Lower leg skin (tissue), 4 donors: ENCODE measurements around the gene TMEM243. TPM values are rescaled to one million over a fixed set of nuclear protein-coding genes. Genes with fewer than 3 reads are reported as not detected.
A peak's percentile ranks its signal among the peaks of the same experiment; 100 is the strongest.
"Not testable (repeated sequence)": the region's sequence is repeated elsewhere in the genome, so short reads cannot be mapped to it uniquely, and the experiment has no call there.

Experiments
- DNase-seq, 2 donors: peaks; one replicate each; pipeline ENCODE4 v3.0.0-alpha.2; 2019; ENCODE audit warnings: low spot score in 2 of 2
- H3K4me3 ChIP-seq: fragments of 200-600 bp; sonication (generic); 2 replicates; pipeline ENCODE4 v1.5.1; 2017; ENCODE audit warnings: mild to moderate bottlenecking, low read depth; ENCODE audit not compliant: poor library complexity, severe bottlenecking
- POLR2A ChIP-seq, 2 donors: fragments of 450-650 bp; IDR thresholded peaks; one replicate each; pipeline ENCODE4 v1.6.1; 2016 to 2017; ENCODE audit warnings: antibody characterized with exemption in 2 of 2, mild to moderate bottlenecking in 1 of 2, moderate library complexity in 1 of 2
- WGBS, 2 donors: methylation state at CpG; one replicate each; pipeline ENCODE4 v1.1.5; 2018; 5-methylcytosine and 5-hydroxymethylcytosine counted together
- intact Hi-C: fragments of 100-400 bp; cut with DNase I; formaldehyde crosslinking; loops from one replicate; pipeline ENCODE4 v1.15.0; 2023; ENCODE audit warnings: low total_unique reads
- total RNA-seq, 4 donors: library from RNA; depleted of rRNA; stranded (reverse); fragments of >200 nt; gene quantifications; one replicate each; pipeline ENCODE4 v1.1.0, GENCODE V29; 2016
- TF ChIP-seq, protein P1 (sequence below), 3 donors: fragments of 450-650 bp; IDR thresholded peaks; one replicate each; pipeline ENCODE4 v1.5.1; 2016; ENCODE audit warnings: antibody characterized with exemption in 3 of 3, mild to moderate bottlenecking in 3 of 3, moderate library complexity in 2 of 3

The TMEM243 gene, protein sequence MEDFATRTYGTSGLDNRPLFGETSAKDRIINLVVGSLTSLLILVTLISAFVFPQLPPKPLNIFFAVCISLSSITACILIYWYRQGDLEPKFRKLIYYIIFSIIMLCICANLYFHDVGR
- 10 to 100 TPM; 29.4 to 60.6 (median 38.0) TPM for total RNA-seq

DNA sequence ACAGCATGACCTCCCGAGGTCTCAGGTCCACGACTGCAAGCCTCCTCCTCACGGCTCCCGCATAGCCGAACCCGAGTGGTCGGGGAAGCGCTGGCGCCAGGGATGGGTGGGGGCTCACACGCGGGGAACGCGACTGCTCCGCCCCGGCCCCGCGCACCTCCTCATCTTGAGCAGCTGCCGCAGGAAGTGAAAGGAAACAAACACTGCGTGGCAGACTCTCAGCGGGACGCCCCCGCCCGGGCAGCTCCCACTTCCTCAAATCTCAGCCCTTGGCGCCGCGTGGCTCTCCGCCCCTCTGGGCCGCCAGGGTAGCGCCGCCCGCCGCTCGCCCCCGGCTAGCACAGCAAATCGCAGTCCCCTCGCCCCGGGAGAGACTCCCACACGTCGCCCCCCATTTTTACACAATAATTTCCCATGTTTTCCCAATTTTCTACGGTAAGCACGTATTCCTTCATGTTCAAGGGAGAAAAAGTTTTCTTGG, at the start of gene TMEM243:
TMEM243 (minus strand) TSS at position 188 of the 481 bp plus-strand sequence. CDS start 229 bp downstream, outside the sequence.
- peak in 1 of 2 donors; percentile 38 for TF ChIP-seq POLR2A (IDR thresholded peaks at IDR 0.05)
- TF ChIP-seq, protein P1, sequence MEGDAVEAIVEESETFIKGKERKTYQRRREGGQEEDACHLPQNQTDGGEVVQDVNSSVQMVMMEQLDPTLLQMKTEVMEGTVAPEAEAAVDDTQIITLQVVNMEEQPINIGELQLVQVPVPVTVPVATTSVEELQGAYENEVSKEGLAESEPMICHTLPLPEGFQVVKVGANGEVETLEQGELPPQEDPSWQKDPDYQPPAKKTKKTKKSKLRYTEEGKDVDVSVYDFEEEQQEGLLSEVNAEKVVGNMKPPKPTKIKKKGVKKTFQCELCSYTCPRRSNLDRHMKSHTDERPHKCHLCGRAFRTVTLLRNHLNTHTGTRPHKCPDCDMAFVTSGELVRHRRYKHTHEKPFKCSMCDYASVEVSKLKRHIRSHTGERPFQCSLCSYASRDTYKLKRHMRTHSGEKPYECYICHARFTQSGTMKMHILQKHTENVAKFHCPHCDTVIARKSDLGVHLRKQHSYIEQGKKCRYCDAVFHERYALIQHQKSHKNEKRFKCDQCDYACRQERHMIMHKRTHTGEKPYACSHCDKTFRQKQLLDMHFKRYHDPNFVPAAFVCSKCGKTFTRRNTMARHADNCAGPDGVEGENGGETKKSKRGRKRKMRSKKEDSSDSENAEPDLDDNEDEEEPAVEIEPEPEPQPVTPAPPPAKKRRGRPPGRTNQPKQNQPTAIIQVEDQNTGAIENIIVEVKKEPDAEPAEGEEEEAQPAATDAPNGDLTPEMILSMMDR (IDR thresholded peaks at IDR 0.05) = no peak
- intact Hi-C loops = no loop called here
- peak within 1 kb of the TSS; percentile 63 for H3K4me3 ChIP-seq
- peak; percentile 78 to 96 for DNase-seq
- WGBS, 2 donors = 0 to 1% methylated on average over 32 to 40 of the region's 41 CpGs

DNA sequence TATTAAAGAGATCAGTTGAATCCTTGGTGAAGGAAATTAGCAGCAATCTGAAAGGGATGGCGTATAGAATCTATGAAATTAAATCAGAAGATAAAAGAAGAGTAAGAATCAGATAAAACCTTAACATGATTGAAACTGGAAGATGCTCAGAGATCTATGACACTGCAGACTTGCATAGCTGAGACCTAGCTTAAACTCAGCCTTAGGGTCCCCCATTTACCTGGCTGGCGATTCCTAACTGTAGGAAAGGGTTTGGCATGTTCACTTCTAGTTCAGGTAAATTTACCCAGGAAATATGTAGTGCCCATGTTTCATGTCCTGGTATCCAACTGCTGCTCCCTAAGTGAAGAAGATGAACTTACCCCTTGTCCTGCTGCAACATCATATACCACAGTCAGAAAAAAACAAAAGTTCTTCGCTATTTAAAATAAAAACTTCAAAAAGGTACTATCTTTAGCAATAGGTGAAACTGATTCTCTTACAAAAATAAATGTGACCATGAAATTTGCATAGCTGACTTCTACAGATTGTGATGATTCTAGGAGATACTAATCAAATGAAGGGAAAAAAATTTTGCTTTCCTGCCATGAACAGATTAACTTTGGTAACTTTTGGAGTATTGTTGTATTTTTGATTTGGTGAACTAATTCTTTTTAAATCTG, 47.8 kb upstream of the TMEM243 start:
- H3K4me3 ChIP-seq = no peak overlapping the region
- TF ChIP-seq POLR2A (IDR thresholded peaks at IDR 0.05) = no peak
- TF ChIP-seq, protein P1 (IDR thresholded peaks at IDR 0.05) = no peak
- DNase-seq = no peak
- 78 to 85% methylated on average over 3 of the region's 3 CpGs for WGBS, 2 donors
- intact Hi-C loops = no loop called here

DNA sequence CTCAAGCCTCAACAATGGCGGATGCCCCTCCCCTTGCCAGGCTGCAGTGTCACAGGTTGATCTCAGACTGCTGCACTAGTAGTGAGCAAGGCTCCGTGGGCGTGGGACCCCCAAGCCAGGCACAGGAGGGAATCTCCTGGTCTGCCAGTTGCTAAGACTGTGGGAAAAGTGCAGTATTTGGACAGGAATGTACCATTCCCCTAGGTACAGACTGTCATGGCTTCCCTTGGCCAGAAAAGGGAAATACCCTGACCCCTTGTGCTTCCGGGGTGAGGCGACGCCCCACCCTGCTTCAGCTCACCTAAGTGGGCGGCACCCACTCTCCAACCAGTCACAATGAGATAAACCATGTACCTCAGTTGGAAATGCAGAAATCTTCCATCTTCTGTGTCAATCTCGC, 44.0 kb upstream of the TMEM243 start:
- intact Hi-C loops = no loop called here
- TF ChIP-seq, protein P1 (IDR thresholded peaks at IDR 0.05) = no peak
- DNase-seq = no peak
- 88 to 98% methylated on average over 8 of the region's 8 CpGs for WGBS, 2 donors
- H3K4me3 ChIP-seq = no peak overlapping the region

DNA sequence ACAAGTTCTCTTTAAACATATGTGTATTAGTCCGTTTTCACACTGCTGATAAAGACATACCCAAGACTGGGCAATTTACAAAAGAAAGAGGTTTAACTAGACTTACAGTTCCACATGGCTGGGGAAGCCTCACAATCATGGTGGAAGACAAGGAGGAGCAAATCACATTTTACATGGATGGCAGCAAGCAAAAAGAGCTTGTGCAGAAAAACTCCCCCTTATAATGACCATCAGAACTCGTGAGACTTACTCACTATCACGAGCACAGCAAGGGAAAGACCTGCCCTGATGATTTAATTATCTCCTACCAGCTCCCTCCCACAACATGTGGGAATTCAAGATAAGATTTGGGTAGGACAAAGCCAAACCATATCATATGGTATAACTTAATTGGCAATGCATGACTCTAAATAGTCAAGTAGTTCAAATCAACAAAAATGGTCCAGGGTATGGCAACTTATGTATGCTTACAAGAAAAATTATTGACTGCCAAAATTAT, 34.1 kb upstream of the TMEM243 start:
- DNase-seq = no peak
- 80% methylated on average over 3 of the region's 3 CpGs for WGBS, 2 donors
- TF ChIP-seq, protein P1 (IDR thresholded peaks at IDR 0.05) = no peak
- no peak for TF ChIP-seq POLR2A (IDR thresholded peaks at IDR 0.05)
- intact Hi-C loops = no loop called here
- no peak overlapping the region for H3K4me3 ChIP-seq

DNA sequence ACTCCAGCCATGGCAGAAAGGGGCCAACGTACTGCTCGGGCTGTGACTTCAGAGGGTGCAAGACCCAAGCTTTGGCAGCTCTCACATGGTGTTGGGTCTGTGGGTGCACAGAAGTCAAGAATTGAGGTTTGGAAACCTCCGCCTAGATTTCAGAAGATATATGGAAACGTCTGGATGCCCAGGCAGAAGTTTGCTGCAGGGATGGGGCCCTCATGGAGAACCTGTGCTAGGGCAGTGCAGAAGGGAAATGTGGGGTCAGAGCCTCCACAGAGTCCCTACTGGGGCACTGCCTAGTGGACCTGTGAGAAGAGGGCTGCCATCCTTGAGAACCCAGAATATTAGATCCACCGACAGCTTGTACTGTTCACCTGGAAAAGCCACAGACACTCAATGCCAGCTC, 26.1 kb upstream of the TMEM243 start:
- DNase-seq, intact Hi-C loops, H3K4me3 ChIP-seq: not testable (repeated sequence)
- 87 to 90% methylated on average over 5 of the region's 5 CpGs for WGBS, 2 donors

DNA sequence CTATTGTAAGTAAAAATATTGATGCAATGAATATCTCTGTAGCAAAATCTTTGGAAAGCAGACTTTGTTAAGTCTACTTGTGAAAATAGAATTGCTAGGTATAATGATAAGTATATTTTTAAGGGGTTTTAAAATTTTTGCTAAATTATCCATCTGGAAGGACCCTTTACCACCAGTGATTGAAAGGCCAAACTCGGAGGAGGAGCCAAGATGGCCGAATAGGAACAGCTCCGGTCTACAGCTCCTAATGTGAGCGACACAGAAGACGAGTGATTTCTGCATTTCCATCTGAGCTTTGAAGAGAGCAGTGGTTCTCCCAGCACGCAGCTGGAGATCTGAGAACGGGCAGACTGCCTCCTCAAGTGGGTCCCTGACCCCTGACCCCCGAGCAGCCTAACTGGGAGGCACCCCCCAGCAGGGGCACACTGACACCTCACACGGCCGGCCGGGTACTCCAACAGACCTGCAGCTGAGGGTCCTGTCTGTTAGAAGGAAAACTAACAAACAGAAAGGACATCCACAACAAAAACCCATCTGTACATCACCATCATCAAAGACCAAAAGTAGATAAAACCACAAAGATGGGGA, 19.0 kb upstream of the TMEM243 start:
- DNase-seq, intact Hi-C loops, H3K4me3 ChIP-seq: not testable (repeated sequence)
- 76 to 82% methylated on average over 10 to 11 of the region's 11 CpGs for WGBS, 2 donors
